Spleen (tissue), 7 donors: ENCODE results near the gene TEPSIN.
A peak's percentile ranks its signal among the peaks of the same experiment; 100 is the strongest.

Experiments
- CTCF ChIP-seq, 11 experiments: fragments of 200-600 bp in 7 of 11; fragments of 450-650 bp in 4 of 11; sonication (generic) in 4 of 11; IDR thresholded peaks in 8 of 11; conservative IDR thresholded peaks in 3 of 11; 1 replicate in 7 of 11; 2 replicates in 4 of 11; pipeline versions ENCODE4 v1.4.0 to v1.8.0; 2016 to 2021; ENCODE audit warnings: antibody characterized with exemption in 11 of 11, inconsistent platforms in 4 of 11, mild to moderate bottlenecking in 1 of 11
- POLR2A ChIP-seq, 3 donors: fragments of 450-650 bp; IDR thresholded peaks; one replicate each; pipeline ENCODE4 v1.5.1; 2017; ENCODE audit warnings: antibody characterized with exemption in 3 of 3, mild to moderate bottlenecking in 1 of 3
- POLR2AphosphoS5 ChIP-seq, 3 donors: sonication (generic); formaldehyde crosslinking; IDR thresholded peaks; one replicate each; pipeline ENCODE4 v1.5.1; 2017; ENCODE audit warnings: antibody characterized with exemption in 3 of 3
- donor health status: DM: no; HTN: no; CAD: no; lungs with moderate emphysema.
- donor health status: DM: no; HTN: no; CAD: no.
- donor health status: DM: no; HTN: no; CAD: no.

GRCh38 chr17:81272616-81273015, 33.8 kb upstream of the TEPSIN start:
- no peak for TF ChIP-seq CTCF (IDR thresholded peaks at IDR 0.05 in 8 of 11, conservative IDR thresholded peaks at IDR 0.05 in 3 of 11)
- TF ChIP-seq POLR2AphosphoS5 (IDR thresholded peaks at IDR 0.05), result peak in 2 of 3 donors; percentile 23 to 46
- TF ChIP-seq POLR2A (IDR thresholded peaks at IDR 0.05), result no peak
